HCT116 (cell line): ENCODE data around the gene CLEC17A. TPM values are rescaled to one million over a fixed set of nuclear protein-coding genes. Genes with fewer than 3 reads are reported as not detected.

Source experiments
- ATAC-seq: fragments of 200-7000 bp; cut with Tn5 transposase; 2 replicates; pipeline ENCODE4 v1.9.1; 2020; ENCODE audit warnings: mild to moderate bottlenecking, moderate library complexity
- Bru-seq: library from RNA; stranded (reverse); fragments of 400-500 nt; gene quantifications from one replicate; lab custom pipeline; 2021; lab: Mats Ljungman, UMichigan
- BruChase-seq, 2 experiments: library from RNA; stranded (reverse); fragments of 400-500 nt; gene quantifications; one replicate each; lab custom pipeline; 2021; lab: Mats Ljungman, UMichigan
- BruUV-seq: library from RNA; stranded (reverse); fragments of 400-500 nt; replicated peaks from 2 replicates; lab custom pipeline; 2021; lab: Mats Ljungman, UMichigan
- CTCF ChIA-PET: fragments of 300-600 bp; sonication (Branson Sonifier 250); formaldehyde crosslinking; loops from one replicate; lab custom pipeline; 2021; ENCODE audit warnings: antibody characterized with exemption; lab: Charles Lee
- POLR2A ChIA-PET: fragments of 300-600, 350-600 bp; sonication (Branson Sonifier 250); formaldehyde crosslinking; loops from one replicate; lab custom pipeline; 2021; ENCODE audit warnings: antibody characterized with exemption; lab: Charles Lee
- RAD21 ChIA-PET, 2 experiments: fragments of 300-600 bp; sonication (Branson Sonifier 250); formaldehyde crosslinking; loops; one replicate each; lab custom pipeline; 2023; ENCODE audit warnings: low total read pairs in 2 of 2; ENCODE audit not compliant: uncharacterized antibody in 2 of 2, unreplicated experiment in 2 of 2, low non-redundant PET in 1 of 2; lab: Charles Lee
- DNase-seq: peaks from one replicate; pipeline ENCODE4 v3.0.0-alpha.2; 2010; ENCODE audit warnings: low read depth, low spot score
- H2AFZ ChIP-seq: fragments of 200-600 bp; shearing (Covaris generic), sonication (generic); 2 replicates; pipeline ENCODE4 v1.6.1; 2017; ENCODE audit warnings: low read depth, mixed run types, mixed read lengths, antibody characterized with exemption, low read length; ENCODE audit not compliant: poor library complexity, severe bottlenecking
- H3K27ac ChIP-seq: 2 replicates; pipeline ENCODE4 v1.5.1; 2012; ENCODE audit warnings: low read depth, low read length
- H3K27me3 ChIP-seq: fragments of 200-600 bp; sonication (generic); 2 replicates; pipeline ENCODE4 v1.6.1; 2016; ENCODE audit warnings: mixed run types, low read length, mixed read lengths; ENCODE audit not compliant: insufficient read depth
- H3K36me3 ChIP-seq, 2 experiments: fragments of 200-500 bp in 1 of 2; fragments of 200-600 bp in 1 of 2; sonication (Bioruptor generic) in 1 of 2; sonication (generic) in 1 of 2; 2 replicates each; pipeline versions ENCODE4 v1.5.1 to v1.6.1; 2014 to 2016; ENCODE audit warnings: low read length in 2 of 2, inconsistent platforms in 1 of 2, mixed read lengths in 1 of 2, mixed run types in 1 of 2; ENCODE audit not compliant: insufficient read depth in 2 of 2, control insufficient read depth in 1 of 2
- H3K4me1 ChIP-seq, 2 experiments: fragments of 200-600 bp in 1 of 2; sonication (generic) in 1 of 2; 2 replicates each; pipeline versions ENCODE4 v1.5.1 to v1.6.1; 2012 to 2017; ENCODE audit warnings: low read length in 2 of 2, inconsistent platforms in 1 of 2, mild to moderate bottlenecking in 1 of 2, mixed read lengths in 1 of 2, mixed run types in 1 of 2, moderate library complexity in 1 of 2; ENCODE audit not compliant: insufficient read depth in 2 of 2, control insufficient read depth in 1 of 2
- H3K4me2 ChIP-seq: fragments of 200-600 bp; sonication (generic); 2 replicates; pipeline ENCODE4 v1.6.1; 2017; ENCODE audit warnings: mixed run types, low read length, mixed read lengths
- H3K4me3 ChIP-seq, 2 experiments: fragments of 200-600 bp in 1 of 2; sonication (generic) in 1 of 2; replicated peaks in 1 of 2; 2 replicates each; pipeline ENCODE4 v1.5.1; 2011 to 2016; ENCODE audit warnings: low read length in 2 of 2, control low read depth in 1 of 2, low read depth in 1 of 2, mild to moderate bottlenecking in 1 of 2, mixed read lengths in 1 of 2, mixed run types in 1 of 2
- H3K79me2 ChIP-seq: fragments of 200-600 bp; sonication (generic); 2 replicates; pipeline ENCODE4 v1.6.1; 2017; ENCODE audit warnings: mild to moderate bottlenecking, mixed run types, low read length, moderate library complexity, mixed read lengths; ENCODE audit not compliant: insufficient read depth
- H3K9ac ChIP-seq: fragments of 200-600 bp; sonication (generic); 2 replicates; pipeline ENCODE4 v1.6.1; 2016; ENCODE audit warnings: low read length, mixed read lengths
- H3K9me2 ChIP-seq: fragments of 200-600 bp; sonication (generic), shearing (Covaris generic); 2 replicates; pipeline ENCODE4 v1.6.1; 2017; ENCODE audit warnings: mixed run types, mild to moderate bottlenecking, moderate library complexity; ENCODE audit not compliant: insufficient read depth
- H3K9me3 ChIP-seq, 2 experiments: fragments of 200-500 bp in 1 of 2; fragments of 200-600 bp in 1 of 2; sonication (Bioruptor generic) in 1 of 2; sonication (generic) in 1 of 2; 2 replicates each; pipeline ENCODE4 v1.6.1; 2014 to 2017; ENCODE audit warnings: low read length in 2 of 2, mixed read lengths in 2 of 2, inconsistent platforms in 1 of 2, low read depth in 1 of 2, mild to moderate bottlenecking in 1 of 2, mixed run types in 1 of 2, moderate library complexity in 1 of 2; ENCODE audit not compliant: control insufficient read depth in 1 of 2, insufficient read depth in 1 of 2
- H4K20me1 ChIP-seq: fragments of 200-600 bp; sonication (generic), shearing (Covaris generic); 2 replicates; pipeline ENCODE4 v1.6.1; 2017; ENCODE audit warnings: mixed run types, mild to moderate bottlenecking, moderate library complexity; ENCODE audit not compliant: insufficient read depth
- ATF3 ChIP-seq: IDR thresholded peaks from 2 replicates; pipeline ENCODE4 v1.6.1; 2012
- CEBPB ChIP-seq: IDR thresholded peaks from 2 replicates; pipeline ENCODE4 v1.6.1; 2012; ENCODE audit warnings: low read depth
- CTCF ChIP-seq, 3 experiments: fragments of 200-600 bp in 1 of 3; sonication (generic) in 1 of 3; IDR thresholded peaks in 2 of 3; conservative IDR thresholded peaks in 1 of 3; 2 replicates each; pipeline ENCODE4 v1.5.1; 2012 to 2017; ENCODE audit warnings: low read depth in 2 of 3, low read length in 2 of 3, antibody characterized with exemption in 1 of 3, borderline replicate concordance in 1 of 3, control low read depth in 1 of 3, mild to moderate bottlenecking in 1 of 3, mixed read lengths in 1 of 3, mixed run types in 1 of 3, moderate library complexity in 1 of 3; ENCODE audit not compliant: insufficient read depth in 1 of 3
- EGR1 ChIP-seq: IDR thresholded peaks from 2 replicates; pipeline ENCODE4 v1.6.1; 2012; ENCODE audit warnings: low read depth
- ELF1 ChIP-seq: IDR thresholded peaks from 2 replicates; pipeline ENCODE4 v1.6.1; 2012; ENCODE audit warnings: low read depth, borderline replicate concordance
- EZH2 ChIP-seq: fragments of 200-600 bp; sonication (generic); IDR thresholded peaks from 2 replicates; pipeline ENCODE4 v1.6.1; 2017; ENCODE audit warnings: antibody characterized with exemption, mixed run types
- EZH2phosphoT487 ChIP-seq: fragments of 200-600 bp; IDR thresholded peaks from 2 replicates; pipeline ENCODE4 v1.6.1; 2018; ENCODE audit warnings: antibody characterized with exemption, borderline replicate concordance
- FOSL1 ChIP-seq: IDR thresholded peaks from 2 replicates; pipeline ENCODE4 v1.6.1; 2012; ENCODE audit warnings: low read depth
- JUND ChIP-seq: IDR thresholded peaks from 2 replicates; pipeline ENCODE4 v1.6.1; 2012
- POLR2A ChIP-seq: IDR thresholded peaks from 2 replicates; pipeline ENCODE4 v1.7.0; 2011; ENCODE audit warnings: borderline replicate concordance; ENCODE audit not compliant: insufficient read depth, insufficient read length; ENCODE audit errors: extremely low read depth
- POLR2AphosphoS5 ChIP-seq: IDR thresholded peaks from 2 replicates; pipeline ENCODE4 v1.6.1; 2011; ENCODE audit warnings: mild to moderate bottlenecking, low read depth, low read length, moderate library complexity
- RAD21 ChIP-seq: IDR thresholded peaks from 2 replicates; pipeline ENCODE4 v1.6.1; 2012; ENCODE audit warnings: low read depth, mild to moderate bottlenecking
- REST ChIP-seq: IDR thresholded peaks from 2 replicates; pipeline ENCODE4 v1.6.1; 2012; ENCODE audit warnings: low read depth
- SIN3A ChIP-seq: IDR thresholded peaks from 2 replicates; pipeline ENCODE4 v1.6.1; 2012; ENCODE audit warnings: low read depth
- SP1 ChIP-seq: IDR thresholded peaks from 2 replicates; pipeline ENCODE4 v1.6.1; 2012; ENCODE audit warnings: low read depth
- ZBTB33 ChIP-seq: IDR thresholded peaks from 2 replicates; pipeline ENCODE4 v1.6.1; 2011; ENCODE audit warnings: mild to moderate bottlenecking, low read length, moderate library complexity; ENCODE audit not compliant: insufficient replicate concordance; ENCODE audit errors: extremely low read depth
- ZFX ChIP-seq: fragments of 450-650 bp; IDR thresholded peaks from 2 replicates; pipeline ENCODE4 v1.6.1; 2017
- ZNF274 ChIP-seq: fragments of 200-500 bp; sonication (Bioruptor generic); IDR thresholded peaks from 2 replicates; pipeline ENCODE4 v1.6.1; 2014; ENCODE audit warnings: mild to moderate bottlenecking, low read depth, low read length, inconsistent platforms
- intact Hi-C: fragments of 100-400 bp; cut with micrococcal nuclease; formaldehyde crosslinking; loops from 2 replicates; pipeline ENCODE4 v1.10.0; 2022
- long read RNA-seq: library from polyadenylated mRNA; unstranded; transcript quantifications from one replicate; pipeline ENCODE4 v2.0.0, GENCODE V29; 2021; ENCODE audit not compliant: unreplicated experiment
- polyA plus RNA-seq: library from polyadenylated mRNA; unstranded; fragments of >200 nt; gene quantifications from 2 replicates; pipeline ENCODE4 v1.2.1, GENCODE V29; 2012; ENCODE audit warnings: missing spikeins
- total RNA-seq: library from RNA; stranded (reverse); gene quantifications from one replicate; pipeline ENCODE4 v1.2.1, GENCODE V29; 2021; ENCODE audit not compliant: unreplicated experiment

The CLEC17A gene
- not detected for total RNA-seq
- polyA plus RNA-seq, result 0.04 and 0.08 TPM in 2 replicates
- Bru-seq, nascent RNA, result percentile 9 among the genes with signal in this experiment
- BruChase-seq, experiment 1, labeled RNA remaining after a 6-hour chase, result percentile 11 among the genes with signal in this experiment
- BruChase-seq, experiment 2, labeled RNA remaining after a 2-hour chase, result percentile 7 among the genes with signal in this experiment
- long read RNA-seq, result 0 reads

GRCh38 chr19:14582894-14583340 is at the start of gene CLEC17A:
CLEC17A (plus strand) TSS chr19:14583084; CDS start chr19:14583161, 77 bp downstream.
- RAD21 ChIA-PET, result no interaction called here
- Histone ChIP-seq H3K79me2 (no peaks in the 10 kb centered on the region), H3K27me3 (no peaks in the 10 kb centered on the region), H3K36me3 (no peaks in the 10 kb centered on the region), H3K9me3 (no peaks in the 10 kb centered on the region), H3K4me2 (no peak within 1 kb of the TSS), H3K4me3 (no peak within 1 kb of the TSS), H3K4me1 (peaks cover 0 to 4% of the 10 kb centered on the region in 2 experiments; a peak in 3 of 4 replicates), H3K9ac (no peak within 1 kb of the TSS), H4K20me1 (no peaks in the 10 kb centered on the region), H3K9me2 (no peaks in the 10 kb centered on the region), H3K27ac (no peak within 1 kb of the TSS), H2AFZ (no peak within 1 kb of the TSS)
- intact Hi-C loops, result no loop called here
- BruUV-seq, result no TSS peak
- DNase-seq, result no peak
- POLR2A ChIA-PET, result no interaction called here
- TF ChIP-seq SP1, result no peak
- TF ChIP-seq REST, result no peak
- no peak for TF ChIP-seq ELF1
- no peak for TF ChIP-seq EGR1
- TF ChIP-seq EZH2phosphoT487, result no peak
- no peak for TF ChIP-seq RAD21
- TF ChIP-seq CEBPB, result no peak
- no peak for TF ChIP-seq SIN3A
- no peak for TF ChIP-seq POLR2AphosphoS5
- TF ChIP-seq ATF3, result no peak
- no peak for TF ChIP-seq JUND
- TF ChIP-seq POLR2A, result no peak
- TF ChIP-seq ZBTB33, result no peak
- TF ChIP-seq EZH2, result no peak
- TF ChIP-seq FOSL1, result no peak
- no peak for TF ChIP-seq CTCF (IDR thresholded peaks at IDR 0.05 in 2 of 3, conservative IDR thresholded peaks at IDR 0.05 in 1 of 3; ENCODE audit: borderline replicate concordance in 1 of 3, insufficient read depth in 1 of 3, low read depth in 2 of 3, low read length in 2 of 3)
- no peak for TF ChIP-seq ZFX
- TF ChIP-seq ZNF274, result no peak
- TF ChIP-seq, all 23 proteins: peak for 0
- CTCF ChIA-PET, result no interaction called here
- no peak for ATAC-seq
